GM12872 (cell line): ENCODE results near the gene RNF220.

ENCODE experiments used
- CTCF ChIP-seq: IDR thresholded peaks from 3 replicates; pipeline ENCODE4 v1.5.1; 2011; ENCODE audit warnings: low read depth, mild to moderate bottlenecking, low read length, moderate library complexity; ENCODE audit not compliant: insufficient read depth

RNF220 gene

GRCh38 chr1:44485934-44486460, 80.9 kb downstream of the RNF220 start:
- no peak for TF ChIP-seq CTCF

- no peak for TF ChIP-seq CTCF
These were observed 84.4 kb downstream of the RNF220 start for GRCh38 chr1:44489481-44489880.

- no peak for TF ChIP-seq CTCF
These were observed 91.6 kb downstream of the RNF220 start for GRCh38 chr1:44496541-44497171.

GRCh38 chr1:44497422-44498170, 92.5 kb downstream of the RNF220 start:
- TF ChIP-seq CTCF = no peak

GRCh38 chr1:44499306-44499705, 94.3 kb downstream of the RNF220 start:
- no peak for TF ChIP-seq CTCF

- TF ChIP-seq CTCF = no peak
These were observed 95.4 kb downstream of the RNF220 start for GRCh38 chr1:44500181-44501046.
